NCI-H345 (cell line): ENCODE results near the gene CLRN3.

Source experiments
- DNase-seq: peaks from one replicate; lab custom pipeline; 2025; lab: John Stamatoyannopoulos, UW

Gene CLRN3

GRCh38 chr10:127874671-127875448 is 17.9 kb downstream of the CLRN3 start:
- no peak for DNase-seq

GRCh38 chr10:127873901-127874470 is 18.8 kb downstream of the CLRN3 start:
- DNase-seq: no peak

- no peak for DNase-seq
Observed at GRCh38 chr10:127872871-127873600, 19.7 kb downstream of the CLRN3 start.

GRCh38 chr10:127872011-127872761 is 20.6 kb downstream of the CLRN3 start:
- DNase-seq: no peak

- peak; percentile 74 for DNase-seq
Observed at GRCh38 chr10:127871631-127872010, 21.1 kb downstream of the CLRN3 start.

GRCh38 chr10:127869329-127869728 is 23.4 kb downstream of the CLRN3 start:
- DNase-seq: no peak

GRCh38 chr10:127867805-127868204 is 24.9 kb downstream of the CLRN3 start:
- DNase-seq: no peak

- DNase-seq: no peak
Observed at GRCh38 chr10:127866276-127867013, 26.3 kb downstream of the CLRN3 start.

- no peak for DNase-seq
Observed at GRCh38 chr10:127863231-127863825, 29.4 kb downstream of the CLRN3 start.

- DNase-seq: no peak
Observed at GRCh38 chr10:127860592-127860991, 32.1 kb downstream of the CLRN3 start.

GRCh38 chr10:127855976-127856375 is 36.8 kb downstream of the CLRN3 start:
- DNase-seq: no peak

GRCh38 chr10:127855591-127855881 is 37.2 kb downstream of the CLRN3 start:
- no peak for DNase-seq

GRCh38 chr10:127854769-127855590 is 37.8 kb downstream of the CLRN3 start:
- no peak for DNase-seq

GRCh38 chr10:127853868-127854768 is 38.6 kb downstream of the CLRN3 start:
- DNase-seq: peak; percentile 66

- DNase-seq: no peak
Observed at GRCh38 chr10:127852456-127852855, 40.3 kb downstream of the CLRN3 start.

- no peak for DNase-seq
Observed at GRCh38 chr10:127851661-127852194, 41.0 kb downstream of the CLRN3 start.

- DNase-seq: no peak
Observed at GRCh38 chr10:127850944-127851343, 41.8 kb downstream of the CLRN3 start.

GRCh38 chr10:127849921-127850320 is 42.8 kb downstream of the CLRN3 start:
- DNase-seq: no peak

- DNase-seq: no peak
Observed at GRCh38 chr10:127849224-127849623, 43.5 kb downstream of the CLRN3 start.
